ENCODE data around the gene KCMF1. TPM values are rescaled to one million over a fixed set of nuclear protein-coding genes. Genes with fewer than 3 reads are reported as not detected.
A peak's percentile ranks its signal among the peaks of the same experiment; 100 is the strongest.

Gene KCMF1
- total and polyA plus RNA-seq, 2 donors (not counting 1 experiment from before 2014, with no cell fraction given), result 43.7 to 81.5 TPM

DNA sequence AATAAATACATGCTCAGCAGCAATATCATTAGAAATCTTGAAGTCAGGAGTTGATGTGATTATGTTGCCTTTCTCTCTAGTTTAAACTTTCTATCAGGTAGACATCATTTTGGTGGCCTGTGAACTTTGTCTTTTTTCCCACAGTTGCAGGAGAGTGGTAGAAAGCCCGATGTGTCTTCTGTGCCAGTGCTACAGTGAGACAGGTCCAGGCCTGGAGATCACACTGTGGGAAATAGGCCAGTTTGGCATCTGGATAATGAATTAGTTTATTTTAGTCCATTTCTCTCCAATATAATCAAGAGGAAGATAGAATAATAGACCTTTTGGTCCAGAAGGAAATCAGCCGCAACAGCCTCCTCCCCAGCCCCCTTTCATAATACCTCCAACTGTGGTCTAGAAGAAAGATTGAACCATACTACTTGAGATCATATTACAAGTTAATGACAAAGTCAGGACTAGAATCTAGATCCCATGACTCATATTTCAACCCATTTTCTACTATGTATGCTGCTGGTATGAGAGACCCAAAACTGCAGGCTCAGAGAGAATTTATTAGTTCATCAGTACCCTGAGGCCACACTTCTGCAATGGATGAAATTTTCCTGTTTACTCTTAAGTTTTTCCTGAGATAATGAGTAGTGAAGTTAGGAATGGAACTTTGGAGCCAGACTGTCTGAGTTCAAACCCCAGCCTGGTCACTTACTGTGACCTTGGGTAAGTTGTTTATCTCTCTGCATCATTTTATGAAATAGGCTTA is 20.6 kb downstream of the KCMF1 start:
- Histone ChIP-seq H4K20me1 (ENCODE audit: control insufficient read depth, insufficient read depth, low read length, poor library complexity, severe bottlenecking) (peaks cover 65% of the 10 kb centered on the region), H3K79me2 (ENCODE audit: control insufficient read depth, insufficient read depth, low read length) (peaks cover 98% of the 10 kb centered on the region), H3K36me3 (replicated peaks in 1 of 2; ENCODE audit: control extremely low read depth in 1 of 2, control insufficient read depth in 1 of 2, extremely low read depth in 1 of 2, insufficient read depth in 2 of 2, low read length in 1 of 2) (peaks cover 0 to 3% of the 10 kb centered on the region in 2 experiments), H3K27me3 (replicated peaks in 1 of 4; ENCODE audit: control extremely low read depth in 1 of 4, control insufficient read depth in 3 of 4, insufficient read depth in 4 of 4, low read length in 3 of 4) (no peaks in the 10 kb centered on the region), H3K27ac (ENCODE audit: low read length in 2 of 2) (peak overlapping the region in 1 of 2 donors; percentile 25), H3K9ac (ENCODE audit: low read length) (no peak overlapping the region), H3K9me3 (ENCODE audit: control extremely low read depth in 1 of 3, control insufficient read depth in 2 of 3, insufficient read depth in 1 of 3, low read length in 2 of 3) (no peaks in the 10 kb centered on the region), H3K4me1 (ENCODE audit: control insufficient read depth in 2 of 2, insufficient read depth in 2 of 2, low read length in 2 of 2) (peaks cover 36 to 47% of the 10 kb centered on the region in 2 donors), H3K4me3 (ENCODE audit: control extremely low read depth in 1 of 5, extremely low read depth in 1 of 5, insufficient read depth in 1 of 5, low read depth in 2 of 5, low read length in 4 of 5) (no peak overlapping the region), H2AFZ (ENCODE audit: insufficient read depth, low read depth, low read length, poor library complexity, severe bottlenecking) (no peak overlapping the region), H3K4me2 (replicated peaks; ENCODE audit: low read depth, low read length, poor library complexity, severe bottlenecking) (no peak overlapping the region)
- ATAC-seq (ENCODE audit: low read depth) (no peak), DNase-seq (no peak)
- no peak overlapping the region for H3K27ac Mint-ChIP-seq
- WGBS (ENCODE audit: insufficient coverage), result 100% methylated on average over 1 of the region's 2 CpGs
- intact Hi-C loops (cut with micrococcal nuclease), result no loop called here
- CTCF ChIA-PET, result interaction anchor here (0.8 to 1.1 kb wide), 2 partner anchors 11 to 13 kb away, joined by 3 read pairs; no protein-coding TSS in a partner anchor
- TF ChIP-seq EZH2 (IDR thresholded peaks at IDR 0.05; ENCODE audit: borderline replicate concordance, insufficient read depth, low read depth, low read length, poor library complexity, severe bottlenecking) (no peak), CTCF (IDR thresholded peaks at IDR 0.05) (no peak)
- H3K27me3 Mint-ChIP-seq, result no peaks in the 10 kb centered on the region
- H3K4me3 Mint-ChIP-seq, result no peak overlapping the region
- peaks cover 33% of the 10 kb centered on the region for H3K4me1 Mint-ChIP-seq
- POLR2A ChIA-PET, result no interaction called here
- H3K9me3 Mint-ChIP-seq (ENCODE audit: insufficient read depth), result no peaks in the 10 kb centered on the region

DNA sequence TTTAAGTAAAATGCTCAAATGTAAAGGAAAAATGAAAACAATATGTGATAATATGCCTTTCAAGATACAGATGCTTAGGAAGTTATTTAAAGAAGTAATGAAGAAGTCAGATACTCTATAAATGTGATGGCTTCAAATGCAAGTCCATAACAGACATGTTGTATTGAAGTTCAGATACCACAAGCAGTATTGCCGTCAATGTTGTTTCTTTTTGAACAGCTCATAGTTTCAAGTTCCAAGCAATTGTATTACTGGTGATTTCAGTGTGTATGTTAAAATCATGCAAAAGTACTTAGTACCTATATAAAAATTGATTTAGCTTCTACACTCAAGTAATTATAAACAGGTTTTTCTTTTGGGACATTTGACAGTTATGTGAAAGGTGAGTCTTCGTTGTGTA is 24.9 kb downstream of the KCMF1 start:
- Mint-ChIP-seq H3K4me3 (no peak overlapping the region), H3K27me3 (no peaks in the 10 kb centered on the region), H3K4me1 (peaks cover 36% of the 10 kb centered on the region), H3K9me3 (ENCODE audit: insufficient read depth) (no peaks in the 10 kb centered on the region), H3K27ac (no peak overlapping the region)
- DNase-seq (no peak), ATAC-seq (ENCODE audit: low read depth) (no peak)
- no peak for TF ChIP-seq EZH2 (IDR thresholded peaks at IDR 0.05; ENCODE audit: borderline replicate concordance, insufficient read depth, low read depth, low read length, poor library complexity, severe bottlenecking)
- Histone ChIP-seq H3K27ac (ENCODE audit: low read length in 2 of 2) (peak overlapping the region in 1 of 2 donors; percentile 63), H2AFZ (ENCODE audit: insufficient read depth, low read depth, low read length, poor library complexity, severe bottlenecking) (no peak overlapping the region), H3K27me3 (replicated peaks in 1 of 4; ENCODE audit: control extremely low read depth in 1 of 4, control insufficient read depth in 3 of 4, insufficient read depth in 4 of 4, low read length in 3 of 4) (no peaks in the 10 kb centered on the region), H3K9me3 (ENCODE audit: control extremely low read depth in 1 of 3, control insufficient read depth in 2 of 3, insufficient read depth in 1 of 3, low read length in 2 of 3) (no peaks in the 10 kb centered on the region), H3K4me1 (ENCODE audit: control insufficient read depth in 2 of 2, insufficient read depth in 2 of 2, low read length in 2 of 2) (peaks cover 18 to 23% of the 10 kb centered on the region in 2 donors), H4K20me1 (ENCODE audit: control insufficient read depth, insufficient read depth, low read length, poor library complexity, severe bottlenecking) (peaks cover 22% of the 10 kb centered on the region), H3K4me2 (replicated peaks; ENCODE audit: low read depth, low read length, poor library complexity, severe bottlenecking) (no peak overlapping the region), H3K36me3 (replicated peaks in 1 of 2; ENCODE audit: control extremely low read depth in 1 of 2, control insufficient read depth in 1 of 2, extremely low read depth in 1 of 2, insufficient read depth in 2 of 2, low read length in 1 of 2) (peaks cover 0 to 3% of the 10 kb centered on the region in 2 experiments), H3K4me3 (ENCODE audit: control extremely low read depth in 1 of 5, extremely low read depth in 1 of 5, insufficient read depth in 1 of 5, low read depth in 2 of 5, low read length in 4 of 5) (no peak overlapping the region), H3K9ac (ENCODE audit: low read length) (no peak overlapping the region), H3K79me2 (ENCODE audit: control insufficient read depth, insufficient read depth, low read length) (peaks cover 97% of the 10 kb centered on the region)
- CTCF ChIA-PET, result interaction anchor here (0.7 to 1.1 kb wide), 2 partner anchors 22 to 292 kb away, joined by 3 read pairs; no protein-coding TSS in a partner anchor
- POLR2A ChIA-PET, result no interaction called here
- intact Hi-C loops (cut with micrococcal nuclease), result no loop called here
- WGBS (ENCODE audit: insufficient coverage), result no CpG with 5 or more reads among the region's 2 CpGs
